Gastroesophageal sphincter (tissue), 3 donors: Measurements from ENCODE around the gene PCDH9.

Source experiments
- CTCF ChIP-seq, 4 experiments: fragments of 200-600 bp in 2 of 4; fragments of 450-650 bp in 2 of 4; sonication (generic) in 1 of 4; IDR thresholded peaks; one replicate each; pipeline ENCODE4 v1.5.1; 2017 to 2019; ENCODE audit warnings: antibody characterized with exemption in 4 of 4, mild to moderate bottlenecking in 2 of 4, moderate library complexity in 2 of 4
- EP300 ChIP-seq: sonication (generic); formaldehyde crosslinking; IDR thresholded peaks from one replicate; pipeline ENCODE4 v1.6.1; 2017; ENCODE audit warnings: antibody characterized with exemption, mild to moderate bottlenecking
- POLR2A ChIP-seq, 2 donors: fragments of 450-650 bp; IDR thresholded peaks; one replicate each; pipeline ENCODE4 v1.6.1; 2017; ENCODE audit warnings: antibody characterized with exemption in 2 of 2, mild to moderate bottlenecking in 2 of 2, moderate library complexity in 1 of 2

- no peak for TF ChIP-seq POLR2A (IDR thresholded peaks at IDR 0.05)
- TF ChIP-seq CTCF (IDR thresholded peaks at IDR 0.05), result no peak
- TF ChIP-seq EP300, result no peak
These were observed 963.4 kb downstream of the PCDH9 start for GRCh38 chr13:66266761-66267160.
